ENCODE results near the gene NUFIP1. TPM values are rescaled to one million over a fixed set of nuclear protein-coding genes. Genes with fewer than 3 reads are reported as not detected.

NUFIP1 gene
- polyA plus RNA-seq, 1 experiment: 4.0 TPM

DNA sequence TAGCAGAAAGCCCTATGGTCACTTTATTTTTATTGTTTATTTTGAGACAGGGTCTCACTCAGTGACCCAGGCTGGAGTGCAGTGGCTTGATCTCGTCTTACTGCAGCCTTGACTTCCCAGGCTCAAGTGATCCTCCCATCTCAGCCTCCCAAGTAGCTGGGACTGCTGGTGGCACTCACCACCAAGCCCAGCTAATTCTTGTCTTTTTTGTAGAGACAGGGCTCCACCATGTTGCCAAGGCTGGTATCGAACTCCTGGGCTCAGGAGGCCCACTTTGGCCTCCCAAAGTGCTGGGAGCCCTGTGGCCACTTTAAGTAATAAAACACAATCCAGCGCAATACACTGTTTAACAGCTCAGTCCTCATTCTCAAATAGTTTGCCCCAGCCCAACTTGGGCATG lies 69.3 kb downstream of the NUFIP1 start:
- POLR2A ChIA-PET: no interaction called here
- no peak for TF ChIP-seq CTCF (IDR thresholded peaks at IDR 0.05; ENCODE audit: low read depth, low read length)
- Histone ChIP-seq H3K27me3 (ENCODE audit: control insufficient read depth, insufficient read depth, low read length) (no peaks in the 10 kb centered on the region), H3K9me3 (ENCODE audit: control insufficient read depth, insufficient read depth, low read length) (no peaks in the 10 kb centered on the region), H3K4me3 (ENCODE audit: low read depth, low read length) (no peak overlapping the region), H3K27ac (ENCODE audit: low read depth, low read length) (no peak overlapping the region)
- CTCF ChIA-PET: interaction anchor here (1.0 kb wide), 1 partner anchor 53 kb away, joined by 3 read pairs; no protein-coding TSS in a partner anchor
- DNase-seq (ENCODE audit: low read depth, low spot score): no peak

GRCh38 chr13:44919104-44919804 lies 70.0 kb downstream of the NUFIP1 start:
- Histone ChIP-seq H3K27me3 (ENCODE audit: control insufficient read depth, insufficient read depth, low read length) (no peaks in the 10 kb centered on the region), H3K4me3 (ENCODE audit: low read depth, low read length) (peak overlapping the region; percentile 66), H3K9me3 (ENCODE audit: control insufficient read depth, insufficient read depth, low read length) (no peaks in the 10 kb centered on the region), H3K27ac (ENCODE audit: low read depth, low read length) (peak overlapping the region; percentile 99)
- CTCF ChIA-PET: interaction anchor here (0.7 to 2.3 kb wide), 11 partner anchors 9 to 436 kb away, joined by 3 to 13 read pairs (median 3); no protein-coding TSS in a partner anchor
- no peak for TF ChIP-seq CTCF (IDR thresholded peaks at IDR 0.05; ENCODE audit: low read depth, low read length)
- DNase-seq (ENCODE audit: low read depth, low spot score): no peak
- POLR2A ChIA-PET: interaction anchor here (0.6 to 1.5 kb wide), 2 partner anchors 14 to 268 kb away, joined by 5 read pairs; no protein-coding TSS in a partner anchor

- peak; percentile 75 for TF ChIP-seq CTCF (IDR thresholded peaks at IDR 0.05; ENCODE audit: low read depth, low read length)
- Histone ChIP-seq H3K4me3 (ENCODE audit: low read depth, low read length) (peak overlapping the region; percentile 66), H3K9me3 (ENCODE audit: control insufficient read depth, insufficient read depth, low read length) (no peaks in the 10 kb centered on the region), H3K27ac (ENCODE audit: low read depth, low read length) (peak overlapping the region; percentile 99), H3K27me3 (ENCODE audit: control insufficient read depth, insufficient read depth, low read length) (no peaks in the 10 kb centered on the region)
- ChIA-PET CTCF (interaction anchor here (0.7 to 2.3 kb wide), 11 partner anchors 10 to 435 kb away, joined by 3 to 13 read pairs (median 3); no protein-coding TSS in a partner anchor), POLR2A (interaction anchor here (0.6 to 1.5 kb wide), 2 partner anchors 13 to 268 kb away, joined by 5 read pairs; no protein-coding TSS in a partner anchor)
- peak; percentile 93 for DNase-seq (ENCODE audit: low read depth, low spot score)
These were observed 70.8 kb downstream of the NUFIP1 start for GRCh38 chr13:44918326-44919103.

DNA sequence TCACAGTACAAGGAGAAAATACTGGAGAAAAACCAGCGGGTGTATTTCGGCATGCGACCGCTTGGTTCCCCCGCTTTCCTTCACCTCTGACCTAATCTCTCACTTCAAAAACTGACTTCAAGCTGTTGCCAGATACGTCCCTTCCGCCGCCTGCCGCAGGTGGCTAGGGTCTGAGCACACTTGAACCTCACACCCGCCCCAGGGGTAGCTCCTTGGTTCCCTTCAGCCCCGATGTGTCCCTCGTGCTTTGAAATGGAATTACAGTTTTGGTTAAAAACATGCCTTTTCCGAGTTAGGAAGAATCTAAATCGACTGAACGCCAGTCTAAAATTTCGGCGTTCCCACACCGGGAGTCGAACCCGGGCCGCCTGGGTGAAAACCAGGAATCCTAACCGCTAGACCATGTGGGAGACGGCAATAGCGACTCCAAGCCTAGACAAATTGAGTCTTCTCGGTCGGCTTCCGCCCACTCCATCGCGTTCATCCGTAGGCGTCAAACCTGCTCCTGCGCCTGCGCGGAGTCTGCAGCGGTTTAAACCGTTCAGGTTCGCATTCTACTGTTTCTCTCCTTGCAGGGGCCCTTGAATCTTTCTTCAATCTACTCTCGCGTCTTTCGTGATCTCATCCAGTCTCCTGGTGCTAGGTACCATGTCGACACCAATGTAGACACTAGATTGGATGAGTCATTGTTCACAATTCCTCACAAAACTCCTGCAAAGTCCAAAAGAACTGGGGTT lies 71.5 kb downstream of the NUFIP1 start:
- POLR2A ChIA-PET: interaction anchor here (0.7 to 1.5 kb wide), 3 partner anchors 13 to 435 kb away, joined by 3 to 5 read pairs (median 4); no protein-coding TSS in a partner anchor
- peak; percentile 62 for TF ChIP-seq CTCF (IDR thresholded peaks at IDR 0.05; ENCODE audit: low read depth, low read length)

More for the DNA sequence above, 71.5 kb downstream of the NUFIP1 start:
- Histone ChIP-seq H3K9me3 (ENCODE audit: control insufficient read depth, insufficient read depth, low read length) (no peaks in the 10 kb centered on the region), H3K4me3 (ENCODE audit: low read depth, low read length) (peak overlapping the region; percentile 66), H3K27me3 (ENCODE audit: control insufficient read depth, insufficient read depth, low read length) (no peaks in the 10 kb centered on the region), H3K27ac (ENCODE audit: low read depth, low read length) (peak overlapping the region; percentile 99)
- CTCF ChIA-PET: interaction anchor here (0.6 to 2.3 kb wide), 9 partner anchors 11 to 434 kb away, joined by 3 to 13 read pairs (median 4); no protein-coding TSS in a partner anchor
- peak; percentile 94 for DNase-seq (ENCODE audit: low read depth, low spot score)
